OCI-LY7 (cell line): ENCODE measurements around the gene XPNPEP2.

Source experiments
- CTCF ChIP-seq: fragments of 200-600 bp; sonication (generic); conservative IDR thresholded peaks from 2 replicates; pipeline ENCODE4 v1.5.1; 2014; ENCODE audit warnings: mild to moderate bottlenecking, antibody characterized with exemption, low read length, moderate library complexity, mixed read lengths
- EZH2phosphoT487 ChIP-seq: fragments of 200-600 bp; sonication (generic); IDR thresholded peaks from 2 replicates; pipeline ENCODE4 v1.6.1; 2018; ENCODE audit warnings: low read depth, borderline replicate concordance, mild to moderate bottlenecking, mixed run types, antibody characterized with exemption, low read length, moderate library complexity, mixed read lengths

- TF ChIP-seq CTCF (no peak), EZH2phosphoT487 (no peak)
Observed at GRCh38 chrX:129714581-129714980, 24.2 kb upstream of the XPNPEP2 start.
